A549 treated with Mapracorat at 1 μM for 4 hours (cell line): Measurements from ENCODE around the gene CYLD. TPM values are rescaled to one million over a fixed set of nuclear protein-coding genes. Genes with fewer than 3 reads are reported as not detected.

Experiments
- total RNA-seq: library from RNA; stranded (reverse); fragments of 200-300 nt; extraction: Qiagen RNA extraction; gene quantifications from 5 replicates; pipeline ENCODE4 v1.2.3, GENCODE V29; 2022

CYLD gene
- 11.7 to 14.2 TPM (median 13.2 TPM) in 5 replicates for total RNA-seq

GRCh38 chr16:50741781-50742575 lies at the start of gene CYLD:
TSS of gene CYLD (plus strand) at chr16:50742086. CDS start at chr16:50749699, 7,613 bp downstream.

GRCh38 chr16:50692999-50693781 lies 48.7 kb upstream of the CYLD start, which contains the start of gene NOD2:
TSS of gene NOD2 (plus strand) at chr16:50693606. CDS start at chr16:50699496, 5,890 bp downstream.

Other genes starting within 250 kb of the CYLD start
- 0.11 to 0.53 TPM (median 0.42 TPM) in 5 replicates for gene NKD1, start 193.7 kb upstream of the CYLD start, total RNA-seq
- not detected in 5 replicates for gene SNX20, start 60.8 kb upstream of the CYLD start, total RNA-seq
- 0.02 TPM in 1 of 5 replicates, not detected in the others for gene NOD2, start 48.5 kb upstream of the CYLD start, total RNA-seq